HG02759 (cell line): ENCODE data around the gene CAST.

Experiments used
- ATAC-seq: cut with Tn5 transposase; IDR thresholded peaks from one replicate; pipeline ENCODE4 v1.9.1; 2021; ENCODE audit warnings: mild to moderate bottlenecking, moderate library complexity; ENCODE audit not compliant: unreplicated experiment

The CAST gene

DNA sequence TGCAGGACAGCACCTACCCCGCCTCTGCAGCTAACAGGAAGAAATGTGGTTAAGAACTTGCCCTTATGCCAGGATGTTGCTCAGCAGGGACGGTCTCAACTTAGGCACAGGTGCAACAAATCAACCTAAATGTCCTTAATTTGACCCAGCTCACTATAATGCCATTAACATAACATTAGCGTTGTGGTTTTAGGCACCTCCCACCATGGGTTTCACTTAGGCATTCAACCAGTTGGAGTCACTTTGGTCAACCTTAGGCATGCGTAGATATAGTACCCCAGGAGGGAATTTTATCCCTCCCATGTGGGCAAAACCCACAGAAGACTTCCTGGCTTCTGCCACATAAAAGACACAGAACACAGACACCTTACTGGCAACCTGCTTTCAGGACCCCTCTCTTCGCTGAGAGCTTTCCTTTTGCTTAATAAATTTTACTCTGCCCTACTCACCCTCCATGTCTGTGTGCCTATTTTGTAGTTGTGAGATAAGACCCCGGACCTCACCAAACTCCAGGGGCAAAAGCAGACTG lies 154.3 kb downstream of the CAST start:
- peak; percentile 88 for ATAC-seq

DNA sequence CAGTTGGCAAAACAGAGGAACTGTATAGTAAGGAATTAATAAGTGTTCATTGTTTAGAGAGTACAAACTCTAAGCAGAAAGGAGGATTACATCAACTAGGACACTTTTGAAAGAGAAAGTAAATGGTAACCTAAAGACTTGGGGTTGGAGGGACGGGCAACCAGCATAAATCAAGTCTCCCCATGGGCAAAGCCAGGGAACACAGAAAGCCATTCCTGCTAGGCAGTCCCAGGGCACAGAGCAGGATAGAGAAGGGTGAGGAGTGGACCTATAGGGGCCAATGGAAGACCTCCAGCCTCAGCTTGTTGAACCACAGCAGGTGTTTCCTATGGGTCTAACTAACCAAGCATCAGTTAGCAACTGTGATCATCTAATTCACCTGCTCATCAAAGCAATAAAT lies 154.8 kb downstream of the CAST start:
- ATAC-seq = peak; percentile 37

DNA sequence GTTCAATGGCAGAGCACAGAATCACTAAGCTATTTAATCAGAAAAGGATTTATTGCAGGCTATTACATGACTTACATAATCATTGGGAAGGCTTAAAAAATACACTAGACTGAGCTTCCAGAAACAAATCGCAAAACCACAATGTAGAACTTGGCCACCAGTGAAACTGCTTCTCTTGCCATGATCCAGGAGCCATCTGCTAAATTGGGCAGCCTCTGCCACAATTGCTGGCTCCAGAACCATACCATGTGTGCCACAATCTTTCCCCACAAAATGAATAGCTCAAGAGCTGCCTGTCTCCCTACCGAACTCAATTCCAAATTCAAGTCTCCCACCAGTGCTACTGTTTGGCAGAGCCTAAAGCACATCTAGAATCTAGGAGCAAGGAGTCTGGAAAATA lies 155.3 kb downstream of the CAST start:
- ATAC-seq = no peak

DNA sequence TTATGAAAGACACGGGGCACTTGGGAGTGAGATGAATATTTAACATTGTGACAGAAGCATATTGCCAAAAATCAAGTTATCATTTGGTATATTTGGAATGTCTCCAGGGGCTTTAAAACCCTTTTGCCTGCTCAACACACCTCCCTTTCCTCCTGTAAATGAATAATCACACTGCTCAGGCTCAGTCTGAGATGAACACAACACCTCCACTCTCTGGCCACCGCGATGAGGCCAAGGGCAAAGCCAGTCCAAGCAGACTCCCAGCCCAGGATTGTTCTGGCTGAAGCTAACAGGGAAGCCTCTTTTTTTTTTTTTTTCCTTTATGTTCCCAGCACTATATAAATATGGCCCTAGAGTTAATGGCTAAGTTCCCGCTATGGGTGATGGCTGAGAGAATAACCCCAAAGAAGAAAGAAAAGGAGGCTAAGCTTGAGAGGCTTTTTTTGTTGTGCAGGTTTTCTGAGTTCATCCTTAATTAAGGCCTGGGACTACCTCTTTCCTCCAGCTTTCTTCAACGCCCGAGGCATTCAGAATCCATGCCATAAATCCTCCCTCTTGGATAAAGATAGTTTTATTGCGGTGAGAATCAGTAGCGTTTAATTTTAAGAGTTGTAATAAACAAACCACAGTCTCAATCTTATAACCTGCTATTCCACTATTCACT lies 156.1 kb downstream of the CAST start:
- no peak for ATAC-seq

DNA sequence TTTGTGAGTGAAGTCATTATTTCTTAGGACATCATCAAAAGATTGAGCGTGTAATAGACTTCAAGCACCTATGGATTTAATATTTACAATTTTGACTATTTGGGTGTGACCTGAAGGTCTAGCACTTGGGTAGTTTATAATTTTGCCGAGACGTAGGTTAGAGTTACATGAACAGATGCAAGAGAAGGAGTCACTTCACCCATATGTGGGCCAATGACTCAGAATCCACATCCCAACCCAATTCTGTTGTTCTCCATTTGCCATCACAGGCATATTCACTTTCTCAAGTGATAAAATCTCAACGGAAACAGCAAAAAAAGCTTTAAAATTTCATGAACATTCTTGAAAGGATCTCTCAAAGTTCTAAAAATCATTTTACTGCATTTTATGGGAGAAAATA lies 157.6 kb downstream of the CAST start:
- no peak for ATAC-seq

- ATAC-seq = no peak
These were observed 159.2 kb downstream of the CAST start for GRCh38 chr5:96821260-96821916.

DNA sequence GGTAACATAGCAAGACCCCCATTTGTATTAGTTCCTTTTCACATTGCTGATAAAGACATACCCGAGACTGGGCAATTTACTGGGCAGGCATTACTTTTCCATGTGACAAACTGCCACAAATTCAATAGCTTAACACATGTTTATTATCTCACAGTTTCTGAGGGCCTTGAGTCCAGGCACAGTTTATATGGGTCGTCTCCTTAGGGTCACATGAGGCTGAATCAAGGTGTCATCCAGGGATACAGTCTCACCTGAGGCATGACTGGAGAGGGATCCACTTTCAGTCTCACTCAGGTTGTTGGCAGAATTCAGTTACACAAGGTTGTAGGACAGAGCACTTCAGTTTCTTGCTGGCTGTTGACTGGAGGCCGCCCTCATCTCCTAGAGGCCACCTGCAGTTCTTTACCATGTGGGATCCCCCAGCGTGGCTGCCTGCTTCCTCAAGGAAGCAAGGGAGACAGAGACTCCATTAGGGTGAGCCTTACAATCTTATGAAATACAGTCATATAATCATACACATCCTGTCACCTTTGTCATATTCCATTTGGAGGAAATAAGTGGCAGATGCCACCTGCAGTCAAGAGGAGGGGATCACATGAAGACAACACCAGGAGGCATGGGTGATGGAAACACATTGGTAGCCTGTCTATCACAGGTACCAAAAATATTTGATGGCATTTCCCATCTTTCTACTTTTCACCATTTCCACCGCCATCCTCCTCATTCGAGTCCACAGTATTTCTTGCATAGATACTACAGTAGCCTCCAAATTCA lies 160.7 kb downstream of the CAST start:
- no peak for ATAC-seq

- ATAC-seq = peak; percentile 99
These were observed 161.8 kb downstream of the CAST start for GRCh38 chr5:96823900-96824380.
